ENCODE data around the gene POMGNT2. TPM values are rescaled to one million over a fixed set of nuclear protein-coding genes. Genes with fewer than 3 reads are reported as not detected.

The POMGNT2 gene
- total and polyA plus RNA-seq, 2 experiments from 2014 or later = 10.7 to 26.1 TPM

GRCh38 chr3:43063114-43063513 is 42.8 kb downstream of the POMGNT2 start:
- Histone ChIP-seq H2AFZ (no peak overlapping the region), H3K36me3 (ENCODE audit: insufficient read depth) (peaks cover 10% of the 10 kb centered on the region; the same call in 1 of the 2 replicates), H3K9me2 (ENCODE audit: insufficient read depth) (no peaks in the 10 kb centered on the region), H3K4me3 (no peak overlapping the region), H3K27me3 (ENCODE audit: insufficient read depth) (no peaks in the 10 kb centered on the region), H3K27ac (ENCODE audit: low read depth) (no peak overlapping the region), H3K4me2 (no peak overlapping the region), H4K20me1 (replicated peaks; ENCODE audit: insufficient read depth) (no peaks in the 10 kb centered on the region), H3K4me1 (ENCODE audit: insufficient read depth) (no peaks in the 10 kb centered on the region), H3F3A (replicated peaks; ENCODE audit: low read depth) (no peaks in the 10 kb centered on the region), H3K79me2 (replicated peaks; ENCODE audit: insufficient read depth) (no peaks in the 10 kb centered on the region)
- DNase-seq (ENCODE audit: low spot score) (no peak), ATAC-seq (no peak)
- H3K9me3 Mint-ChIP-seq = peaks cover 34% of the 10 kb centered on the region
- H3K27me3 Mint-ChIP-seq (ENCODE audit: insufficient read depth, low read depth, poor library complexity) = no peaks in the 10 kb centered on the region
- H3K4me3 Mint-ChIP-seq = no peak overlapping the region
- no peak for TF ChIP-seq ZNF331 (CRISPR knock-in tag; IDR thresholded peaks at IDR 0.05; ENCODE audit: low read depth)
- no peak for TF ChIP-seq CREB1 (CRISPR knock-in tag; IDR thresholded peaks at IDR 0.05; ENCODE audit: low read depth)
- no peak for TF ChIP-seq STAT1 (IDR thresholded peaks at IDR 0.05; ENCODE audit: unreplicated experiment)
- TF ChIP-seq JUNB (IDR thresholded peaks at IDR 0.05; ENCODE audit: unreplicated experiment) = no peak
- TF ChIP-seq ETS1 (IDR thresholded peaks at IDR 0.05) = no peak
- TF ChIP-seq ZNF114 (CRISPR knock-in tag; IDR thresholded peaks at IDR 0.05) = no peak
- TF ChIP-seq, protein P1, sequence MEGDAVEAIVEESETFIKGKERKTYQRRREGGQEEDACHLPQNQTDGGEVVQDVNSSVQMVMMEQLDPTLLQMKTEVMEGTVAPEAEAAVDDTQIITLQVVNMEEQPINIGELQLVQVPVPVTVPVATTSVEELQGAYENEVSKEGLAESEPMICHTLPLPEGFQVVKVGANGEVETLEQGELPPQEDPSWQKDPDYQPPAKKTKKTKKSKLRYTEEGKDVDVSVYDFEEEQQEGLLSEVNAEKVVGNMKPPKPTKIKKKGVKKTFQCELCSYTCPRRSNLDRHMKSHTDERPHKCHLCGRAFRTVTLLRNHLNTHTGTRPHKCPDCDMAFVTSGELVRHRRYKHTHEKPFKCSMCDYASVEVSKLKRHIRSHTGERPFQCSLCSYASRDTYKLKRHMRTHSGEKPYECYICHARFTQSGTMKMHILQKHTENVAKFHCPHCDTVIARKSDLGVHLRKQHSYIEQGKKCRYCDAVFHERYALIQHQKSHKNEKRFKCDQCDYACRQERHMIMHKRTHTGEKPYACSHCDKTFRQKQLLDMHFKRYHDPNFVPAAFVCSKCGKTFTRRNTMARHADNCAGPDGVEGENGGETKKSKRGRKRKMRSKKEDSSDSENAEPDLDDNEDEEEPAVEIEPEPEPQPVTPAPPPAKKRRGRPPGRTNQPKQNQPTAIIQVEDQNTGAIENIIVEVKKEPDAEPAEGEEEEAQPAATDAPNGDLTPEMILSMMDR (conservative IDR thresholded peaks at IDR 0.05; ENCODE audit: low read depth in 2 of 2) = no peak
- H3K4me1 Mint-ChIP-seq = no peaks in the 10 kb centered on the region
- no peak overlapping the region for H3K27ac Mint-ChIP-seq
- peaks cover 32% of the 10 kb centered on the region for H3K36me3 Mint-ChIP-seq (ENCODE audit: low read depth)

GRCh38 chr3:43062564-43063040 is 43.3 kb downstream of the POMGNT2 start:
- H3K36me3 ChIP-seq (ENCODE audit: insufficient read depth) = peaks cover 10% of the 10 kb centered on the region; the same call in 1 of the 2 replicates
- H2AFZ ChIP-seq = no peak overlapping the region
- peak; percentile 40; the same call in 1 of the 3 replicates for ATAC-seq
- Mint-ChIP-seq H3K4me1 (no peaks in the 10 kb centered on the region), H3K9me3 (peaks cover 34% of the 10 kb centered on the region), H3K36me3 (ENCODE audit: low read depth) (peaks cover 32% of the 10 kb centered on the region), H3K27me3 (ENCODE audit: insufficient read depth, low read depth, poor library complexity) (no peaks in the 10 kb centered on the region), H3K27ac (no peak overlapping the region), H3K4me3 (no peak overlapping the region)
- H3K27me3 ChIP-seq (ENCODE audit: insufficient read depth) = no peaks in the 10 kb centered on the region
- H4K20me1 ChIP-seq (replicated peaks; ENCODE audit: insufficient read depth) = no peaks in the 10 kb centered on the region
- no peak overlapping the region for H3K4me3 ChIP-seq
- no peaks in the 10 kb centered on the region for H3K4me1 ChIP-seq (ENCODE audit: insufficient read depth)
- H3F3A ChIP-seq (replicated peaks; ENCODE audit: low read depth) = no peaks in the 10 kb centered on the region
- DNase-seq (ENCODE audit: low spot score) = peak; percentile 33
- H3K9me2 ChIP-seq (ENCODE audit: insufficient read depth) = no peaks in the 10 kb centered on the region
- no peak overlapping the region for H3K4me2 ChIP-seq
- H3K79me2 ChIP-seq (replicated peaks; ENCODE audit: insufficient read depth) = no peaks in the 10 kb centered on the region
- no peak overlapping the region for H3K27ac ChIP-seq (ENCODE audit: low read depth)
- TF ChIP-seq ETS1 (IDR thresholded peaks at IDR 0.05) = no peak
- no peak for TF ChIP-seq REST (IDR thresholded peaks at IDR 0.05; ENCODE audit: unreplicated experiment)
- no peak for TF ChIP-seq POLR2AphosphoS5 (IDR thresholded peaks at IDR 0.05; ENCODE audit: low read depth)
- TF ChIP-seq EZH2 (IDR thresholded peaks at IDR 0.05; ENCODE audit: low read depth, unreplicated experiment) = no peak
- no peak for TF ChIP-seq STAT1 (IDR thresholded peaks at IDR 0.05; ENCODE audit: unreplicated experiment)
